ENCODE measurements around the gene SIGLEC10.

SIGLEC10 gene

DNA sequence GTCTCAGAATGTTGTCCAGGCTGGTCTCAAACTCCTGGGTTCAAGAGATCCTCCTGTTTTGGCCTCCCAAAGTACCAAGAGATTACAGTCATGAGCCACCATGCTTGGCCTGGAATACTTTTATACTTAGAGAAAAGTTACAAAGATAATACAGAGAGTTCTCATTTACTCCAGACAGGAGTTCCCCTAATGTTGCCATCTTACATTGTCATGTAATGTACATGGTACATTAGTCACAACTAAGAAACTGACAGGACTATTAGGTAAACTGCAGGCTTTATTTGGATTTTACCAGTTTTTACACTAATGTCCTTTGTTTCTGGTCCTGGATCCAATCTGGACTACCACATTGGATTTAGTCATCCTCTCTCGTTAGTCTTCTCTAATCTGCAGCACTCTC, 24.7 kb downstream of the SIGLEC10 start:
- DNase-seq = no peak

DNA sequence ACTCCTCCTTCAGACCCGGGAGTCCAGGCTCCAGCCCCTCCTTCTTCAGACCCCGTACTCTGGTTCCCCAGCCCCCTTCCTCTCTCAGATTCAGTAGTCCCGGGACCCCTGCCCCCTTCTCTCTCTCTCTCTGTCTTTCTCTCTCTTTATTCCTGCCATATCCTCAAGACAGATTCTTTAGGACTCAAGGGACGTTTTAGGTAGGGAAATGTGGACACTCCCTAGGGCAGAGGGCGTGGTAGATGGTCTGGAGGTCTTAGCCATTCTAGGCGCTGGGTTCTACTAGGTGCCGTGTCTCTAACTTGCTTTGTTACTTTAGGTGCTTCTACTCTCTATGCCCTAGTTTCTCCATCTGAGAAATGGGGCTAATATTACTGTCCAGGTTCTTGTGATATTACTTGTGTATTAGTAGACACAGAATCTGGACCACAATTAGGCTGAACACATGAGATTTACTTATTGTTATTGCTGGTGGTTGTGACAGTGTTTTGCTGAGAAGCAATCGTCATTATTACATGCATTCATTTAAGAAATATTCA, 26.3 kb downstream of the SIGLEC10 start:
- no peak for DNase-seq

- DNase-seq = no peak
These were observed 28.3 kb downstream of the SIGLEC10 start for GRCh38 chr19:51389143-51389542.

DNA sequence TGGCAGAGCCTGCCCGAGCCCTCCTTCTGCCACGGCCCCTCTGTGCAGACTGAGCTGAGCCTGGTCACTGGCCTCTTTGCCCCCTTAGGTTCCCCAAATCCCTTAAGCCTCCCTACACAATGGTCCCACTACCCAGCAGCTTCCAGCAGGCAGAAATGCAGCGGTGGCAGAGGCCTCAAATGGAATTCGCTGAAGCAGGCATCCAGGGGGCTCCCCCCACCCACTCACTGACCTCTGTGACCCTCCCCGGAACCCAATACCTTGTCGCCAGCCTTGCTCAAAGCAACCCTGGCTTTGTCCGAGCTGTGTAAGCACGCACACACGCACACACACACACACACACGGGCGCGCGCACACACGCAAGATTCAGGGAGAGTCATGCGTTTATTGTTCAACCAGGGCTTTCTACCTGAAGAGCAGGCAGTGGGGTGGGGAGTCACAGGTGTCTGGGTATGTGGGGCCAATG, 29.5 kb downstream of the SIGLEC10 start, which contains the start of gene LIM2:
LIM2 (minus strand) TSS at position 51 of the 466 bp plus-strand sequence. CDS start 531 bp downstream, outside the sequence.
- DNase-seq = no peak

DNA sequence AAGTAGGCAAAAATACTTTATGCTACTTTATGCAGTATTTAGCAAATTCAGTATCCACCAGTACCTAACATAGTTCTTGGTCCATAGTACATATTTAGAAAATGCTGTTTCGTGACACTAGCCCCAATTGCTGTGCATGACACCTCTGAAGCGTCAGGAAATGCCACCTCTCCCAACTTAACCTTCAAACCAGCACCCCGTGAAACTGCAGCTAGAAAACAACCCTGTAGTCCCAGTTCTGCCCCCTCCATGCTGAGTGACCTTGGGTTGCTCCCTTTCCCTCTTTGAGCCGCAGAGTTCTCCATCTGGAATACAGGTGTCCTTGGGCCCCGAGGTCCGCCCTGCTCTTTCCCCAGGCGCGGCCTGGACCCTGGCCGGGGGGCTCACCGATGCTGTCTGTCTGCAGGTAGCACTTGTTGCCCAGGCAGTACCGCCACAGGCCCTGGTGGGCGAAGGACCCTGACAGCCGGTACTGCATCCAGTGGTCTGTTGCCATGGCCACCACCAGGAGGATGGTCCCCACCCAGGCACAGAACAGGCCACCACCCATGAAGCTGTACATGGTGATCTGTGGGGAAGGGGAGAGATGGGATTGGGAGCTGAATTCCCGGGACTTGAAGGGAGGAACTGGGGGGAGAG, 30.4 kb downstream of the SIGLEC10 start:
- DNase-seq = no peak

DNA sequence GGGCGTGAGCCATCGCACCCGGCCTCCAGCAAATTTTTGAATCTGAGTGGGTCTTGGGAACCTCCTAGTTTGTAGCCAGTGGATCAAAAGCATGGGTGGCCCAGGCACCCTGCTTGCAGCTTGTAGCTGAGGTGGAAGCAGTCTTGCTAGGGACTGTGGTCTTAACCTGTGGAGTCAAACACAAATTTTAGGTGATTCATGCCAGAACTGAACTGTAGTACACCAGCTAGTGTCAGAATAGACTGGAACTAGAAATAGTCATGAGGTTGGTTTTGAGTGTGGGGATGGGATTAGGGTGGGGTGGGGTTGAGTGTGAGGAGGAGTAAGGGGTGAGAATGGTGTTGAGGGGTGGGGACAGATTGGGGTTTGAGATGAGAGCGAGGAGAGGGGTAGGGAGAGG, 35.4 kb downstream of the SIGLEC10 start:
- no peak for DNase-seq

GRCh38 chr19:51380379-51380778, 37.1 kb downstream of the SIGLEC10 start:
- DNase-seq = no peak

- DNase-seq = no peak
These were observed 40.0 kb downstream of the SIGLEC10 start for GRCh38 chr19:51377422-51377821.

DNA sequence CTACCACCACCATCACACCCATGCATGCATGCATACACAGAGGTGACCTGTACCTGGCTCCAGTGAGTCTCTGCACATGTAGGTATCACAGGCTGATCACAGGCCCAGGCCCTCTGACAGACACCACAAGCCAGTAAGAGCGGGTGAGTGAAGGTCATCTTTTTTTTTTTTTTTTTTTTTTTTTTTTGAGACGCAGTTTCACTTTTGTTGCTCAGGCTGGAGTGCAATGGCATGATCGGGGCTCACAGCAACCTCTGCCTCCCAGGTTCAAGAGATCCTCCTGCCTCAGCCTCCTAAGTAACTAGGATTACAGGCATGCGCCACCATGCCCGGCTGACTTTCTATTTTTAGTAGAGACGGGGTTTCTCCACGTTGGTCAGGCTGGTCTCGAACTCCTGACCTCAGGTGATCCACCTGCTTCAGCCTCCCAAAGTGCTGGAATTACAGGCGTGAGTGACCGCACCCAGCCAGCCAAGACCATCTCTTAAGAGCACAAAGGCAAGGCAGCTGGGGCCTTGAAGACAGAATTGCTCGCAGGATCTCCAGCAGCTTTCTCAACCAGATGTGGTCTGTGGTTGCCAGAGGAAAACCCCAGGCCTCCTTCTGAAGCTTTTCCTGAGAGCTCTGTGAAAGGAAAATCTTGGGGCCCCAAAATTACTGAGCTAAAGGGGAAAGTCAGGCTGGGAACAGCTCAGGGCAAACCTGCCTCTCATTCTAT, 41.8 kb downstream of the SIGLEC10 start:
- DNase-seq = no peak

GRCh38 chr19:51372649-51373504, 44.6 kb downstream of the SIGLEC10 start, which contains the start of gene NKG7:
TSS of gene NKG7 (minus strand) at chr19:51372654. CDS start at chr19:51372535, 119 bp downstream.
- peak; percentile 31 for DNase-seq

GRCh38 chr19:51372021-51372648, 45.3 kb downstream of the SIGLEC10 start:
- DNase-seq = no peak

- DNase-seq = no peak
These were observed 46.2 kb downstream of the SIGLEC10 start for GRCh38 chr19:51371186-51371690.

- DNase-seq = no peak
These were observed 47.2 kb downstream of the SIGLEC10 start for GRCh38 chr19:51370230-51370629.

DNA sequence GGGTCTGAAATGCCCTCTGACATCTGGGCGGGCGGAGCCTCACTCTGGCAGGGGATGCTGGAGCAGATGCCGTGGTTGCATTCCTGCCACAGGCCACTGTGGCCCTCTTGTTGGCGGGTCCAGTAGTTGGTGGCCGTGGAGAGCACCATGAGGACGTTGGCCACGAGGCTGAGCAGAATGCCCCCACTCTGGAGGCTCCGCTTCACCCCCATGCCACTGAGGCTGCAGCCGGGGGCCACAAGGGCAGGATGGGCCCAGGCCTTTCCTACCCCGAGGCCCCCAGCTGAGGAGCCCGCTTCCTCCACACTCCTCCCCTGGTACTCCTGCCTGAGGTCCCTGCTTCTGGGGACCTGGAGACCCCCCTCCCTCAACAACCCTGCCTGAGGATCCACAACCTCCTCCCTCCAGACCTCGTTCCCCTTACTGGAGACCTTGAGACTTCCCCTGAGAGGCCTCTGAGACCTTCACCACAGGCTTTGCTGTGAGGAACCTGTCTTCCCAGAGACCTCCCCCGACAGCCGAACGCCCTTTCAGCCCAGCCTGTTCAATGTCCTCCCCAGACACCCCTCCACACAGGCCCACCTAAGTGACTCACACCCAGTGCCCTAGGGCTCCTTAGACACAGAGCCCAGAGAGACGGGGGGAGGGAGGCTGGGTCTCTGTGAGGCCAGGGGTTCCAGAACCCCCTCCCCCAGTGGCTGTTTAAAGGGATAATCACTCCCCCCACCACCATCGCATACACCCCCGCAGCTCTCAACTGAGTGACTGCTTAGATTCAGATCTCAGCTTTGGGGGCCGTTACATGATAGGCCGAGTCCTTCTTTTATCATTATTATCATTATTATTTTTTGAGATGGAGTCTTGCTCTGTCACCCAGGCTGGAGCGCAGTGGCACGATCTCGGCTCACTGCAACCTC, 48.8 kb downstream of the SIGLEC10 start, which contains the start of gene CLDND2:
CLDND2 (minus strand) TSS at position 638 of the 917 bp plus-strand sequence; CDS start at position 212, 426 bp downstream.
- no peak for DNase-seq

- DNase-seq = peak; percentile 97
These were observed 49.7 kb downstream of the SIGLEC10 start for GRCh38 chr19:51367565-51368365.

GRCh38 chr19:51367255-51367564, 50.2 kb downstream of the SIGLEC10 start:
- no peak for DNase-seq

GRCh38 chr19:51366389-51367254, 50.8 kb downstream of the SIGLEC10 start:
- peak; percentile 99 for DNase-seq

GRCh38 chr19:51365965-51366388, 51.5 kb downstream of the SIGLEC10 start, which contains the start of gene ETFB:
TSS of gene ETFB (minus strand) at chr19:51366388. CDS start at chr19:51366326, 62 bp downstream.
- no peak for DNase-seq
